KMS-11 (cell line): Measurements from ENCODE around the gene SEMA4C.
A peak's percentile ranks its signal among the peaks of the same experiment; 100 is the strongest.

ENCODE experiments used
- H2AFZ ChIP-seq: fragments of 200-600 bp; sonication (generic); 2 replicates; pipeline ENCODE4 v1.6.1; 2016; ENCODE audit warnings: antibody characterized with exemption, mixed run types, low read depth
- H3K27ac ChIP-seq: fragments of 200-600 bp; sonication (generic); 2 replicates; pipeline ENCODE4 v1.6.1; 2016; ENCODE audit warnings: mild to moderate bottlenecking, mixed run types
- H3K27me3 ChIP-seq: fragments of 200-600 bp; sonication (generic); 2 replicates; pipeline ENCODE4 v1.6.1; 2017; ENCODE audit warnings: mild to moderate bottlenecking, low read depth, mixed run types, moderate library complexity; ENCODE audit not compliant: insufficient read depth
- H3K36me3 ChIP-seq: fragments of 200-600 bp; sonication (generic); 2 replicates; pipeline ENCODE4 v1.6.1; 2017; ENCODE audit warnings: mild to moderate bottlenecking, mixed run types; ENCODE audit not compliant: insufficient read depth
- H3K4me1 ChIP-seq: fragments of 200-600 bp; sonication (generic); 2 replicates; pipeline ENCODE4 v1.6.1; 2016; ENCODE audit warnings: mild to moderate bottlenecking, low read depth, mixed run types; ENCODE audit not compliant: poor library complexity, severe bottlenecking
- H3K4me2 ChIP-seq: fragments of 200-600 bp; sonication (generic); 2 replicates; pipeline ENCODE4 v1.7.0; 2016; ENCODE audit warnings: mild to moderate bottlenecking, mixed run types
- H3K4me3 ChIP-seq: fragments of 200-600 bp; sonication (generic); IDR thresholded peaks from 2 replicates; pipeline ENCODE4 v1.6.1; 2017; ENCODE audit warnings: low read depth, low read length, mixed read lengths; ENCODE audit not compliant: insufficient read depth
- H3K79me2 ChIP-seq: fragments of 200-600 bp; sonication (generic); 2 replicates; pipeline ENCODE4 v1.6.1; 2016; ENCODE audit warnings: low read depth, mixed run types; ENCODE audit not compliant: insufficient read depth
- H3K9ac ChIP-seq: fragments of 200-600 bp; sonication (generic); 2 replicates; pipeline ENCODE4 v1.6.1; 2016; ENCODE audit warnings: mild to moderate bottlenecking, mixed run types
- H4K20me1 ChIP-seq: fragments of 200-600 bp; sonication (generic); 2 replicates; pipeline ENCODE4 v1.6.1; 2016; ENCODE audit warnings: mild to moderate bottlenecking, mixed run types; ENCODE audit not compliant: insufficient read depth
- TF ChIP-seq, protein P1 (sequence below): fragments of 200-600 bp; sonication (generic); conservative IDR thresholded peaks from 2 replicates; pipeline ENCODE4 v1.6.1; 2017; ENCODE audit warnings: low read depth, mild to moderate bottlenecking, antibody characterized with exemption, low read length, moderate library complexity, mixed read lengths

SEMA4C gene, protein sequence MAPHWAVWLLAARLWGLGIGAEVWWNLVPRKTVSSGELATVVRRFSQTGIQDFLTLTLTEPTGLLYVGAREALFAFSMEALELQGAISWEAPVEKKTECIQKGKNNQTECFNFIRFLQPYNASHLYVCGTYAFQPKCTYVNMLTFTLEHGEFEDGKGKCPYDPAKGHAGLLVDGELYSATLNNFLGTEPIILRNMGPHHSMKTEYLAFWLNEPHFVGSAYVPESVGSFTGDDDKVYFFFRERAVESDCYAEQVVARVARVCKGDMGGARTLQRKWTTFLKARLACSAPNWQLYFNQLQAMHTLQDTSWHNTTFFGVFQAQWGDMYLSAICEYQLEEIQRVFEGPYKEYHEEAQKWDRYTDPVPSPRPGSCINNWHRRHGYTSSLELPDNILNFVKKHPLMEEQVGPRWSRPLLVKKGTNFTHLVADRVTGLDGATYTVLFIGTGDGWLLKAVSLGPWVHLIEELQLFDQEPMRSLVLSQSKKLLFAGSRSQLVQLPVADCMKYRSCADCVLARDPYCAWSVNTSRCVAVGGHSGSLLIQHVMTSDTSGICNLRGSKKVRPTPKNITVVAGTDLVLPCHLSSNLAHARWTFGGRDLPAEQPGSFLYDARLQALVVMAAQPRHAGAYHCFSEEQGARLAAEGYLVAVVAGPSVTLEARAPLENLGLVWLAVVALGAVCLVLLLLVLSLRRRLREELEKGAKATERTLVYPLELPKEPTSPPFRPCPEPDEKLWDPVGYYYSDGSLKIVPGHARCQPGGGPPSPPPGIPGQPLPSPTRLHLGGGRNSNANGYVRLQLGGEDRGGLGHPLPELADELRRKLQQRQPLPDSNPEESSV

DNA sequence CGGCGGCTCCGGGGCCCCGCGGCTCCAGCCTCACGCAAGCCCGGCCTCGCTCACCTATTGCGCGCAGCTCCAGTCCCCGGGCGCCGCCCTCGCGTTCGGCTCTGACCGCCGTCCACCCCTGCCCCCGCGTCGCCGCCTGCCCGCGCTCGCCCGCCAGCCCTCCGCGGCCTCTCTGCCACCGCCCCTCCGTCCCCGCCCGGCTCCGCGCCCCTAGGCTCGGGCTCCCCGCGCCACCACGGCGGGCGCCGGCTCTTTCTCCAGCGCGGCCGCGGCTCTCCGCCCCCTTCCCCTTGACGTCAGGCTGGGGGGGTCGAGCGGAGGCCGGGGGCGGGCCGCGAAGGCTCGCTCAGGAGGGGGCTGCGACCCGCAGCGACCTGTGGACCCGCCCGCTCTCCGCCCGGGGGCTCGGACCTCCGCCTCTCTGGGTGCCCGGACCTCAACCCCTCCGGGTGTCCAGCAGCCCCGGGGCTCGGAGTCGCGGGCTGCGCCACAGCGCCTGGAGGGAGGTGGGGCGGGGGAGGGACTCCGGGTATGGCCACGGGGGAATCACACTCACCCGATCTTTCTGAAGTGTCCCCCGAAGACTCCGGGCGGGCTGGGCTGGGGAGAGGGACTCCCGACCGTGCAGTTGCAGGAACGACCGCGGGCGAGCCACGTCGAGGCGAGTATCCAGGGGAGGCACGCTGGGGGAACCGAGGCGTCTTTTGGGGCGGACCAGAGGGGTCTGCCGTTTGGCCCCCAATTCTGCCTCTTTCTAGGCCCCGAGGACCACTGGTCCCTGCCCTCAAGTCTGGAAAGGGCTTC lies at the start of gene SEMA4C:
TSS of gene SEMA4C (minus strand) at position 259 of the 804 bp plus-strand sequence. CDS start 2,194 bp downstream, outside the sequence.
- Histone ChIP-seq H3K4me2 (peak within 1 kb of the TSS; percentile 73), H3K36me3 (no peaks in the 10 kb centered on the region), H3K9ac (peak within 1 kb of the TSS; percentile 96), H2AFZ (peak within 1 kb of the TSS; percentile 79), H3K79me2 (peaks cover 5% of the 10 kb centered on the region; the same call in 1 of the 2 replicates), H3K27me3 (no peaks in the 10 kb centered on the region), H3K4me1 (no peaks in the 10 kb centered on the region), H4K20me1 (no peaks in the 10 kb centered on the region), H3K27ac (peak within 1 kb of the TSS; percentile 76), H3K4me3 (peak within 1 kb of the TSS; percentile 85)
- TF ChIP-seq, protein P1, sequence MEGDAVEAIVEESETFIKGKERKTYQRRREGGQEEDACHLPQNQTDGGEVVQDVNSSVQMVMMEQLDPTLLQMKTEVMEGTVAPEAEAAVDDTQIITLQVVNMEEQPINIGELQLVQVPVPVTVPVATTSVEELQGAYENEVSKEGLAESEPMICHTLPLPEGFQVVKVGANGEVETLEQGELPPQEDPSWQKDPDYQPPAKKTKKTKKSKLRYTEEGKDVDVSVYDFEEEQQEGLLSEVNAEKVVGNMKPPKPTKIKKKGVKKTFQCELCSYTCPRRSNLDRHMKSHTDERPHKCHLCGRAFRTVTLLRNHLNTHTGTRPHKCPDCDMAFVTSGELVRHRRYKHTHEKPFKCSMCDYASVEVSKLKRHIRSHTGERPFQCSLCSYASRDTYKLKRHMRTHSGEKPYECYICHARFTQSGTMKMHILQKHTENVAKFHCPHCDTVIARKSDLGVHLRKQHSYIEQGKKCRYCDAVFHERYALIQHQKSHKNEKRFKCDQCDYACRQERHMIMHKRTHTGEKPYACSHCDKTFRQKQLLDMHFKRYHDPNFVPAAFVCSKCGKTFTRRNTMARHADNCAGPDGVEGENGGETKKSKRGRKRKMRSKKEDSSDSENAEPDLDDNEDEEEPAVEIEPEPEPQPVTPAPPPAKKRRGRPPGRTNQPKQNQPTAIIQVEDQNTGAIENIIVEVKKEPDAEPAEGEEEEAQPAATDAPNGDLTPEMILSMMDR: no peak

DNA sequence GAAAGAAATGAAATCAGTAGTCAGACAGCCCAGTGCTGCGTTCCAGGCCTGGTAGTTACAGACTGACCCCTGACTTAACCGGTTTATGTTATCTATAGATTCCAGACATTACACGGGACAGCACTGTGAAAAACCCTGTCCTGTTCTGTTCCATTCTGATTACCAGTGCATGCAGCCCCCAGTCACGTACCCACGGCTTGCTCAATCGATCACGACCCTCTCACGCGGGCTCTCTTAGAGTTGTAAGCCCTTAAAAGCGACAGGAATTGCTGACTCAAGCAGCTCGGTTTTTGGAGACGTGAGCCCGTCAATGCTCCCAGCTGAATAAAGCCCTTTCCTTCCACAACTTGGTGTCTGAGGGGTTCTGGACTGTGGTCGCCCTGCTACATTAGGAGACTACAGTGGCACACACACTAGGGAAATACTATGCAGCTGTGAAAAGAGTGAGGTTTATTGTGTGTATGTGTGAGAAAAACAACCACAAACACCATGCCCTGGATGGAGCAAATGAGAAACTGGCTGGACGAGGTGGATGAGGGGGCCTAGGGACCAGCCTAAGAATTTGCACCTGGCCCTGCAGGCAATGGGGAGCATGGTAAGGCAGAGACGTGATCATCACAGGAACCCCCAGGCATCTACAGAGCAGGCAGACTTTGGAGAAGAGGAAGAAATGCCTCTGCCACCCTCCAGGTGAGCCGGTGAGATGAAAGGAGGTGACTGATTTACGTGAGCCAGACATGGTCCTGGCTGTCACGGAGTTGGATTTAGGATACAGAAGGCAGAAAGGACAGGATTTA lies 49.1 kb upstream of the SEMA4C start:
- no peak overlapping the region for H3K4me3 ChIP-seq
- TF ChIP-seq, protein P1: no peak
- H3K36me3 ChIP-seq: no peaks in the 10 kb centered on the region
- H4K20me1 ChIP-seq: no peaks in the 10 kb centered on the region
- no peak overlapping the region for H3K9ac ChIP-seq
- H2AFZ ChIP-seq: no peak overlapping the region
- H3K4me1 ChIP-seq: no peaks in the 10 kb centered on the region
- H3K4me2 ChIP-seq: no peak overlapping the region
- H3K27ac ChIP-seq: no peak overlapping the region
- no peaks in the 10 kb centered on the region for H3K79me2 ChIP-seq
- no peaks in the 10 kb centered on the region for H3K27me3 ChIP-seq

DNA sequence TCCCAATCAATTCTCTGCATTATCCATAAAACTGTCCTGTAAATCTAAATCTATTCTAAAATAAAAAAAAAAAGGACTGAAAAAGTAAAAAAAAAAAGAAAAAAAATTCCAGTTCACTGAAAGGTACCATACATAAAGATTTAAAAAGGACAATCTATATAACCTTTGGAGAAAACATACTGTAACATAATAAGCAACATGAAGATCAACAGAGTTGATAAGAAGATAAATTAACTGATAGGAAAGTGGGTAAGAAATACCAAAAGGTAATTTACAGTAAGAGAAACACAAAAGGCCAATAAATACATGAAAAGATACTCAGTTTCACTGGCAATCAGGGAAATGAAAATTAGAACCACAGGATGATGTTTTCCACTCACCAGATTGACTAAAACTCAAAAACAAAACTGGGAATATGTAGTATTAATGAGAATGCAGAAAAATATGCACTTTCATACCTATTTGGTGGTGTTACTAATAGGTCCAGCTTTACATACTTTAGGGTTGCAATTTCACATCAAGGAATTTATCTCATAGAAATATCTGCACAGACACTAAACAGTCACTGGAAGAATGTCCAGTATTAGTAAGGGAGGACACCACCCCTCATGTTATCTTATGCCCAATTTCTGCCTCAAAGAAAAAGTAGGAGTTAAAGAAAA lies 48.3 kb upstream of the SEMA4C start:
- TF ChIP-seq, protein P1: no peak
- H3K4me2 ChIP-seq: no peak overlapping the region

More for the DNA sequence above, 48.3 kb upstream of the SEMA4C start:
- H3K36me3 ChIP-seq: no peaks in the 10 kb centered on the region
- no peaks in the 10 kb centered on the region for H3K79me2 ChIP-seq
- H3K27me3 ChIP-seq: no peaks in the 10 kb centered on the region; the same call in 1 of the 2 replicates
- no peak overlapping the region for H3K4me3 ChIP-seq
- no peaks in the 10 kb centered on the region for H3K4me1 ChIP-seq
- no peak overlapping the region for H2AFZ ChIP-seq
- H4K20me1 ChIP-seq: no peaks in the 10 kb centered on the region
- no peak overlapping the region for H3K27ac ChIP-seq
- no peak overlapping the region for H3K9ac ChIP-seq
